Subcutaneous adipose tissue (tissue), 4 donors: Measurements from ENCODE around the gene PLCD3. TPM values are rescaled to one million over a fixed set of nuclear protein-coding genes. Genes with fewer than 3 reads are reported as not detected.

Experiments used
- CTCF ChIP-seq: fragments of 450-650 bp; IDR thresholded peaks from one replicate; pipeline ENCODE4 v1.5.1; 2016; ENCODE audit warnings: low read depth, mild to moderate bottlenecking, control low read depth, antibody characterized with exemption, moderate library complexity
- total RNA-seq, 4 donors: library from RNA; depleted of rRNA; stranded (reverse); fragments of >200 nt; gene quantifications; one replicate each; pipeline ENCODE4 v1.1.0, GENCODE V29; 2016

Gene PLCD3
- total RNA-seq, 4 donors from 2014 or later: 5.9 to 48.0 (median 31.6) TPM

- no peak for TF ChIP-seq CTCF
Observed at GRCh38 chr17:45118691-45119090, 13.6 kb downstream of the PLCD3 start.

- TF ChIP-seq CTCF: no peak
Observed at GRCh38 chr17:45117848-45118646, 14.3 kb downstream of the PLCD3 start.

GRCh38 chr17:45117334-45117733 is 15.0 kb downstream of the PLCD3 start:
- no peak for TF ChIP-seq CTCF

- no peak for TF ChIP-seq CTCF
Observed at GRCh38 chr17:45116434-45117016, 15.8 kb downstream of the PLCD3 start.

- TF ChIP-seq CTCF: no peak
Observed at GRCh38 chr17:45115871-45116270, 16.4 kb downstream of the PLCD3 start.

- TF ChIP-seq CTCF: no peak
Observed at GRCh38 chr17:45115015-45115625, 17.2 kb downstream of the PLCD3 start.
